Esophagus squamous epithelium (tissue), 5 donors: ENCODE data around the gene MOB1A. TPM values are rescaled to one million over a fixed set of nuclear protein-coding genes. Genes with fewer than 3 reads are reported as not detected.

Experiments used
- DNase-seq: peaks from one replicate; lab custom pipeline; 2025; lab: John Stamatoyannopoulos, UW
- H3K27ac ChIP-seq, 4 donors: fragments of 200-600 bp; sonication (generic); one replicate each; pipeline ENCODE4 v1.5.1; 2016 to 2019; ENCODE audit warnings: mild to moderate bottlenecking in 1 of 4
- H3K27me3 ChIP-seq, 4 donors: fragments of 200-600 bp; sonication (generic); 1 replicate in 3 of 4; 2 replicates in 1 of 4; pipeline versions ENCODE4 v1.5.1 to v1.6.0; 2017 to 2021; ENCODE audit warnings: antibody characterized with exemption in 1 of 4
- H3K36me3 ChIP-seq, 3 donors: fragments of 200-600 bp; sonication (generic); one replicate each; pipeline ENCODE4 v1.5.1; 2016 to 2019
- H3K4me1 ChIP-seq, 3 donors: fragments of 200-600 bp; sonication (generic); one replicate each; pipeline ENCODE4 v1.5.1; 2017 to 2019
- H3K4me3 ChIP-seq, 4 donors: fragments of 200-600 bp; sonication (generic); 1 replicate in 3 of 4; 2 replicates in 1 of 4; pipeline ENCODE4 v1.5.1; 2016 to 2019; ENCODE audit warnings: mild to moderate bottlenecking in 2 of 4, moderate library complexity in 1 of 4
- H3K9me3 ChIP-seq, 3 donors: fragments of 200-600 bp; sonication (generic); one replicate each; pipeline ENCODE4 v1.5.1; 2016 to 2019
- POLR2A ChIP-seq, 4 donors: fragments of 450-650 bp; IDR thresholded peaks; one replicate each; pipeline ENCODE4 v1.6.1; 2017; ENCODE audit warnings: antibody characterized with exemption in 4 of 4, mild to moderate bottlenecking in 4 of 4, moderate library complexity in 3 of 4
- WGBS, 2 donors: methylation state at CpG; one replicate each; pipeline ENCODE4 v1.1.5; 2018; 5-methylcytosine and 5-hydroxymethylcytosine counted together
- intact Hi-C: fragments of 100-400 bp; cut with DNase I; formaldehyde crosslinking; loops from one replicate; pipeline ENCODE4 v1.15.0; 2022
- total RNA-seq, 4 donors: library from RNA; depleted of rRNA; stranded (reverse); fragments of >200 nt; gene quantifications; one replicate each; pipeline ENCODE4 v1.1.0, GENCODE V29; 2016
- TF ChIP-seq, protein P1 (sequence below), 6 experiments: fragments of 450-650 bp in 4 of 6; fragments of 200-600 bp in 2 of 6; sonication (generic) in 2 of 6; IDR thresholded peaks; one replicate each; pipeline ENCODE4 v1.5.1; 2016 to 2019; ENCODE audit warnings: antibody characterized with exemption in 6 of 6, mild to moderate bottlenecking in 4 of 6, moderate library complexity in 4 of 6
- donor health status: DM: yes; HTN: yes; CAD: no.

Gene MOB1A
- total RNA-seq, 4 donors from 2014 or later = 87.9 to 125 (median 102) TPM

DNA sequence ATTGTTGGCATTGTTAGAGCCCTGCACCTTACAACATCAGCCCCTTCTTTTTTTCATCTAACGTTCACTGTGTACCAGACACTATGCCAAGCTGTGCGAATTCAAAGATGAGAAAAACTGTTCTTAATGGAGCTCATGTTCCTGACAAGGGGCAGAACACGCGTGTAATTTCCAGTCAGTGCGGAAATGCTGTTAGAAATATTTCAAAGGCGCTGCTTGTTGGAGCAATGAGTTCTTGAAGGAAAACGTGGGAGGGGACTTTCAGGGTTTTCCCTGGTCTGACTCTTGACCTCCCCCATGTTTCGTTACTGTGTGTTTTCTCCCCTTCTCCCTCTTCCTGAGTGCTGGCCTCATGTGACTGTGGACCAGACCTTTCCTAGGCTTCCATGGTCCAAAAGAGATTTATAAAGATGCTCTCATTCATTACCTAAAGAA, 21.2 kb upstream of the MOB1A start:
- intact Hi-C loops = no loop called here
- Histone ChIP-seq H3K4me3 (peak overlapping the region in 3 of 4 donors; percentile 77 to 91 (median 83)), H3K27me3 (no peaks in the 10 kb centered on the region), H3K4me1 (peaks cover 0 to 67% (median 46%) of the 10 kb centered on the region in 3 donors), H3K36me3 (no peaks in the 10 kb centered on the region), H3K9me3 (no peaks in the 10 kb centered on the region), H3K27ac (peak overlapping the region; percentile 92 to 98 (median 94))
- WGBS, 2 donors = 37 to 69% methylated on average over 8 of the region's 8 CpGs
- no peak for DNase-seq
- TF ChIP-seq, protein P1, sequence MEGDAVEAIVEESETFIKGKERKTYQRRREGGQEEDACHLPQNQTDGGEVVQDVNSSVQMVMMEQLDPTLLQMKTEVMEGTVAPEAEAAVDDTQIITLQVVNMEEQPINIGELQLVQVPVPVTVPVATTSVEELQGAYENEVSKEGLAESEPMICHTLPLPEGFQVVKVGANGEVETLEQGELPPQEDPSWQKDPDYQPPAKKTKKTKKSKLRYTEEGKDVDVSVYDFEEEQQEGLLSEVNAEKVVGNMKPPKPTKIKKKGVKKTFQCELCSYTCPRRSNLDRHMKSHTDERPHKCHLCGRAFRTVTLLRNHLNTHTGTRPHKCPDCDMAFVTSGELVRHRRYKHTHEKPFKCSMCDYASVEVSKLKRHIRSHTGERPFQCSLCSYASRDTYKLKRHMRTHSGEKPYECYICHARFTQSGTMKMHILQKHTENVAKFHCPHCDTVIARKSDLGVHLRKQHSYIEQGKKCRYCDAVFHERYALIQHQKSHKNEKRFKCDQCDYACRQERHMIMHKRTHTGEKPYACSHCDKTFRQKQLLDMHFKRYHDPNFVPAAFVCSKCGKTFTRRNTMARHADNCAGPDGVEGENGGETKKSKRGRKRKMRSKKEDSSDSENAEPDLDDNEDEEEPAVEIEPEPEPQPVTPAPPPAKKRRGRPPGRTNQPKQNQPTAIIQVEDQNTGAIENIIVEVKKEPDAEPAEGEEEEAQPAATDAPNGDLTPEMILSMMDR (IDR thresholded peaks at IDR 0.05) = no peak
- no peak for TF ChIP-seq POLR2A (IDR thresholded peaks at IDR 0.05)

DNA sequence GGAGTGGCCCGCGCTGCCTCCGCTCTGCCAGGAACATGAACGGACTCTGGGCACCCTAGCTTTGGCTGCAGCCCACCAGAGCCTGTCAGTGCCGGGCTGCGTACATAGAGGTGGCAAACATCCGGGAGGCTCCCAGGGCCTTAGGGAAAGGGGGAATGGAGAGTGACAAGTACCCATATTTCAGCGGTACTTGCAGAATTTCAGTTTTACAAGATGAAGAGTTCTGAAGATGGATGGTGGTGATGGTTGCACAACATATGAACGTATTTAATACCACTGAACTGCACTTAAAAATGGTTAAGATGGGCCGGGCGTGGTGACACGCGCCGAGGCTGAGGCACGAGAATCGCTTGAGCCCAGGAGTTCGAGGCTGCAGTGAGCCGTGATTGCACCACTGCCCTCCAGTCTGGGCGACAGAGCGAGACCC, 20.6 kb upstream of the MOB1A start:
- Histone ChIP-seq H3K36me3 (no peaks in the 10 kb centered on the region), H3K9me3 (no peaks in the 10 kb centered on the region), H3K27me3 (no peaks in the 10 kb centered on the region), H3K4me1 (peaks cover 0 to 61% (median 42%) of the 10 kb centered on the region in 3 donors), H3K27ac (peak overlapping the region; percentile 92 to 98 (median 94)), H3K4me3 (peak overlapping the region; percentile 77 to 91 (median 85))
- no peak for TF ChIP-seq POLR2A (IDR thresholded peaks at IDR 0.05)
- TF ChIP-seq, protein P1 (IDR thresholded peaks at IDR 0.05) = no peak
- DNase-seq = no peak
- intact Hi-C loops = no loop called here
- WGBS, 2 donors = 2 to 9% methylated on average over 9 to 14 of the region's 20 CpGs

DNA sequence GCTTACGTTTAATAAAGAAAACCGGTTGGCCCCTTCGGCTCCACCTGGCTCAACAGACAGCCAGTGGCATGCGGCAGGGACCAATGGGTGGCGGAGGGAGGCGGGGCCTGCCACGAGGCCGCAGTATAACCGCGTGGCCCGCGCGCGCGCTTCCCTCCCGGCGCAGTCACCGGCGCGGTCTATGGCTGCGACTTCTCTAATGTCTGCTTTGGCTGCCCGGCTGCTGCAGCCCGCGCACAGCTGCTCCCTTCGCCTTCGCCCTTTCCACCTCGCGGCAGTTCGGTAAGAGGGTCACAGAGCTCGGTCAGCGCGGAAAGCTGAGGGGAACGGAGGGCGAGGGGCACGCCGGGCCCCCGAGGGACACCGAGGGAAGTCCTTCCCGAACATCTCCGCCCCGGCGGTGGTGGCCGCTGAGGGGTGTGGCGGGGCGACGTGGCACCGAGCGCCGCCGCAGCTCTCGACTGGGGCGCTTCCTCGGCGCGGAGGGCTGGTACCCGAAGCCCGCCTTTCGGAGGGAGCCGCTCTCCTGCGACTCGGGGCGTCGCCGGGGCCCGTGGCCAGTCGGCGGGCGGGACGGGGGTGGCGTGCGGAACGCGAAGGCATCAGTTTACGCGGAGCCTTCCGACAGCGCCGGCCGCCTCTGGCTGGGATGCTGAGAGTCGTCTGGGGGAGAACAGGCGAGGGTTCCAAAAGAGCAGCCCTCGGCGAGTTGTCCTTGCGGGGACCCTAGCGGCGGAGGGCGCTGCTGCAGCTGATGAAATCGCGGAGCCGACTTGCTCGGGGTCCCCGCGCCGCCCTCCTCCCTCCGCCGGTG, 20.0 kb upstream of the MOB1A start, which contains the start of gene MTHFD2:
Gene MTHFD2, plus strand, starts transcription at position 155 of the 814 bp plus-strand sequence. Its CDS starts 27 bp downstream, at position 182.
- Histone ChIP-seq H3K27me3 (no peaks in the 10 kb centered on the region), H3K9me3 (no peaks in the 10 kb centered on the region), H3K4me3 (peak within 1 kb of the TSS; percentile 77 to 91 (median 85)), H3K4me1 (peaks cover 0 to 56% (median 40%) of the 10 kb centered on the region in 3 donors), H3K36me3 (no peaks in the 10 kb centered on the region), H3K27ac (peak within 1 kb of the TSS; percentile 92 to 98 (median 94))
- TF ChIP-seq, protein P1 (IDR thresholded peaks at IDR 0.05) = peak; percentile 53 to 89 (median 80)
- peak in 2 of 4 donors; percentile 73 to 77 for TF ChIP-seq POLR2A (IDR thresholded peaks at IDR 0.05)
- 0 to 1% methylated on average over 9 to 20 of the region's 96 CpGs for WGBS, 2 donors
- DNase-seq = peak; percentile 57
- intact Hi-C loops = no loop called here

DNA sequence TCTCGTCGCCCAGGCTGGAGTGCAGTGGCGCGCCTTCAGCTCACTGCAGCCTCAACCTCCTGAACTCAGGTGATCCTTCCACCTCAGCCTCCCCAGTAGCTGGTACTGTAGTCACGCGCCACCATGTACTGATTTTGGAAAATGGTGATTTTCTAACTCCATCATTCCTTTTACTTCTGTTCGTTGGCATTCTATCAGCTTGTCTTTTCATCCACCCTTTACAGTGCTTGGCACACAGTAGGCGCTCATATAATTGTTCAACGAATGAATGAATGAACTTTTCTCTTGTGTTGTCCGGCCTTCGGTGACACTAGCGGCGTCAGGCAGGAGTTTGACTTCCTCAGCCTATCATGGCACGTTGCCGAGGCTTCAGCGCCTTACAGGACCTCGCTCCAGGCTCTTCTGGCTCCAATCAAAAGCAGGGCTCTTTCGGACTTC, 19.4 kb upstream of the MOB1A start:
- Histone ChIP-seq H3K36me3 (no peaks in the 10 kb centered on the region), H3K9me3 (no peaks in the 10 kb centered on the region), H3K4me1 (peaks cover 0 to 50% (median 37%) of the 10 kb centered on the region in 3 donors), H3K27me3 (no peaks in the 10 kb centered on the region), H3K27ac (peak overlapping the region; percentile 92 to 98 (median 94)), H3K4me3 (peak overlapping the region; percentile 77 to 91 (median 85))
- no peak for TF ChIP-seq POLR2A (IDR thresholded peaks at IDR 0.05)
- TF ChIP-seq, protein P1 (IDR thresholded peaks at IDR 0.05) = no peak
- WGBS, 2 donors = 40 to 80% methylated on average over 8 to 18 of the region's 18 CpGs
- intact Hi-C loops = no loop called here
- DNase-seq = no peak

DNA sequence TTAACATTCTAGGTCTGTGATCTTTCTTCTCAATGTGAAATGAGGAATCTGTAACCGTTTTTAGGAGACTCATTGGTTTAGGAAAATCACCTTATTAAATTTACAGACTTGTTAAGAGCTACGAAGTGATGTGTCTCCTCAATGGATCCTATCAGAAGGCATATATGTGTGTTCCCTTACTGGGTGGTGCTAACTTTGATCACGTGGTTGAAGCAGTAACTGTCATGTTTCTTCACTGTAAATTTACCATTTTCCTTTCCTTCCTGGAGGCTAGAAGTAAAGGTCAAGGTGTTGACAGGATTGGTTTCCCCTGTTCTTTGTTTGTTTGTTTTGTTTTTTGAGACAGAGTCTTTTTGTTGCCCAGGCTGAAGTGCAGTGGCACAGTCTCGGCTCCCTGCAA, 18.4 kb upstream of the MOB1A start:
- Histone ChIP-seq H3K27me3 (no peaks in the 10 kb centered on the region), H3K9me3 (no peaks in the 10 kb centered on the region), H3K36me3 (no peaks in the 10 kb centered on the region), H3K4me1 (peaks cover 0 to 40% (median 30%) of the 10 kb centered on the region in 3 donors), H3K4me3 (no peak overlapping the region), H3K27ac (no peak overlapping the region)
- DNase-seq = no peak
- intact Hi-C loops = no loop called here
- TF ChIP-seq, protein P1 (IDR thresholded peaks at IDR 0.05) = no peak
- no peak for TF ChIP-seq POLR2A (IDR thresholded peaks at IDR 0.05)
- 66 to 70% methylated on average over 4 of the region's 4 CpGs for WGBS, 2 donors
